ENCODE data around the gene PRKAR1B. TPM values are rescaled to one million over a fixed set of nuclear protein-coding genes. Genes with fewer than 3 reads are reported as not detected.

PRKAR1B gene
- total RNA-seq, 1 experiment from 2014 or later: 27.2 TPM

DNA sequence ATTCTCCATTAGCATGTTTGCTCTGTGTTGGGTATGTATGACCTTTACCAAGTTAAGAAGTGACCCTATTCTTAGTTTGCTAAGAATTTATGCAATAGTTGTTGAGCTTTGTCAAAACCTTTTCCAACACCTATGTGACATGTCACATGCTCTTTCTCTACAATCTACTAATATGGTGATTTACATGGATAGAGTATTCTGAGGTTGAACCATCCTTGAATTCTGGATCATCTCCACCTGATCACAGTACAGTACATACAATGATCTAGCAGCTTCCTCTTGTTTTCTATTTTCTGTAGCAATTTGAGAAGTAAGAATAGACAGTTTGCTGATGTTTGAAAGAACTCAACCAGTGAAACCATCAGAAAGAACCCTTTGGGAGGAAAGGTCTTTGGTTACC lies 106.2 kb downstream of the PRKAR1B start:
- DNase-seq (ENCODE audit: low spot score): no peak
- no TSS peak for BruUV-seq (replicated peaks)
- intact Hi-C loops (cut with micrococcal nuclease; ENCODE audit: unreplicated experiment): no loop called here
- ChIA-PET CTCF (no interaction called here), POLR2A (ENCODE audit: low non-redundant PET) (no interaction called here)
- H3K27ac ChIP-seq (ENCODE audit: low read depth, low read length, poor library complexity, severe bottlenecking): peak overlapping the region; percentile 59
- H3K4me3 ChIP-seq (ENCODE audit: low read depth, low read length, poor library complexity, severe bottlenecking): no peak overlapping the region
- H3K9me3 ChIP-seq (ENCODE audit: low read depth, low read length, poor library complexity, severe bottlenecking): peaks cover 24% of the 10 kb centered on the region
- H3K36me3 ChIP-seq (ENCODE audit: insufficient read depth, low read length, poor library complexity, severe bottlenecking): no peaks in the 10 kb centered on the region
- TF ChIP-seq, protein P1, sequence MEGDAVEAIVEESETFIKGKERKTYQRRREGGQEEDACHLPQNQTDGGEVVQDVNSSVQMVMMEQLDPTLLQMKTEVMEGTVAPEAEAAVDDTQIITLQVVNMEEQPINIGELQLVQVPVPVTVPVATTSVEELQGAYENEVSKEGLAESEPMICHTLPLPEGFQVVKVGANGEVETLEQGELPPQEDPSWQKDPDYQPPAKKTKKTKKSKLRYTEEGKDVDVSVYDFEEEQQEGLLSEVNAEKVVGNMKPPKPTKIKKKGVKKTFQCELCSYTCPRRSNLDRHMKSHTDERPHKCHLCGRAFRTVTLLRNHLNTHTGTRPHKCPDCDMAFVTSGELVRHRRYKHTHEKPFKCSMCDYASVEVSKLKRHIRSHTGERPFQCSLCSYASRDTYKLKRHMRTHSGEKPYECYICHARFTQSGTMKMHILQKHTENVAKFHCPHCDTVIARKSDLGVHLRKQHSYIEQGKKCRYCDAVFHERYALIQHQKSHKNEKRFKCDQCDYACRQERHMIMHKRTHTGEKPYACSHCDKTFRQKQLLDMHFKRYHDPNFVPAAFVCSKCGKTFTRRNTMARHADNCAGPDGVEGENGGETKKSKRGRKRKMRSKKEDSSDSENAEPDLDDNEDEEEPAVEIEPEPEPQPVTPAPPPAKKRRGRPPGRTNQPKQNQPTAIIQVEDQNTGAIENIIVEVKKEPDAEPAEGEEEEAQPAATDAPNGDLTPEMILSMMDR (conservative IDR thresholded peaks at IDR 0.05; ENCODE audit: low read depth, low read length): no peak
- TF ChIP-seq EZH2 (IDR thresholded peaks at IDR 0.05; ENCODE audit: borderline replicate concordance, low read depth, low read length, poor library complexity, severe bottlenecking): no peak
- H3K4me1 ChIP-seq (ENCODE audit: insufficient read depth, low read length, poor library complexity, severe bottlenecking): no peaks in the 10 kb centered on the region
- no peaks in the 10 kb centered on the region for H3K27me3 ChIP-seq (replicated peaks; ENCODE audit: insufficient read depth, low read depth, low read length, poor library complexity)

DNA sequence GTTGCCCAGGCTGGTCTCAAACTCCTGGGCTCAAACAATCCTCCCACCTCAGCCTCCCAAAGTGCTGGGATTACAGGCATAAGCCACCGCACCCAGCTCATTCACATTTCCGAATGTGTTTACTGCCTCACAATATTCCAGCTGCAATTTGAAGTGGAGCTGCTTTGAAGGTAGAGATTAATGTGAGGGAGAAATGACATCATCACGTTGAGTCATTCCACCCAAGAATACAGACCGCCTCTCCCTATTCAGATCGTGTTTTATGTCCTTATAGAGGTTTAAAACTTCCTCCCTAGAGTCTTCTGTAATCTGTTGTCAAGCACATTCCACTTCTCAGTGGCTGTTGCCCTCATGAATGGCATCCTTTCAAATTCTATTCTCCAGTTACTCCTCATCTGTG lies 107.0 kb downstream of the PRKAR1B start:
- peak overlapping the region; percentile 59 for H3K27ac ChIP-seq (ENCODE audit: low read depth, low read length, poor library complexity, severe bottlenecking)
- peaks cover 17% of the 10 kb centered on the region for H3K9me3 ChIP-seq (ENCODE audit: low read depth, low read length, poor library complexity, severe bottlenecking)
- no peaks in the 10 kb centered on the region for H3K27me3 ChIP-seq (replicated peaks; ENCODE audit: insufficient read depth, low read depth, low read length, poor library complexity)
- no peaks in the 10 kb centered on the region for H3K36me3 ChIP-seq (ENCODE audit: insufficient read depth, low read length, poor library complexity, severe bottlenecking)
- intact Hi-C loops (cut with micrococcal nuclease; ENCODE audit: unreplicated experiment): no loop called here
- BruUV-seq (replicated peaks): no TSS peak
- TF ChIP-seq, protein P1 (conservative IDR thresholded peaks at IDR 0.05; ENCODE audit: low read depth, low read length): no peak
- TF ChIP-seq EZH2 (IDR thresholded peaks at IDR 0.05; ENCODE audit: borderline replicate concordance, low read depth, low read length, poor library complexity, severe bottlenecking): no peak
- H3K4me3 ChIP-seq (ENCODE audit: low read depth, low read length, poor library complexity, severe bottlenecking): no peak overlapping the region
- peak; percentile 85 for DNase-seq (ENCODE audit: low spot score)
- CTCF ChIA-PET: interaction anchor here (0.9 kb wide), 1 partner anchor 23 kb away, joined by 3 read pairs; no protein-coding TSS in a partner anchor
- POLR2A ChIA-PET (ENCODE audit: low non-redundant PET): no interaction called here
- H3K4me1 ChIP-seq (ENCODE audit: insufficient read depth, low read length, poor library complexity, severe bottlenecking): no peaks in the 10 kb centered on the region

DNA sequence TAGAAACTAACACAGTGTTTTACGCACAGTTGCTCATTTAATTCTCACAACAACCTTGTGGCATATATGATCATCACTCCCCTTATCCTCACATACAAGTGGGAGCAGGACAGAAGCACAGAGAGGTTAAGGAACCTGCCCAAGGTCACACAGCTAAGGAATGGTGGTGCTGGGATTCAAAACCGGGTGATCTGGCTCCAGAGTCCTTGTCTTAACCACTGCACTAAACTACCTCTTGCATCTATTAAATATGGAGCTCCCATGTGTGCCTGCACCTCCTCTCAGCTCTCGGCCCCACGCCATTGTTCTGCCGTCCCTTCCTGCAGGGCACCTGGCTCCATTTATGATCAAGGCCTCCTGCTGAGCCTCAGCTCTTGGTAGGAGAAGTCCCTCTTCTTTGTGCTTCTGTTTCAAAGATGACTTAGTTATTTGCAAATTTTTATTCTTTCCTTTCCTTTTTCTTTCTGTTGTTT lies 107.7 kb downstream of the PRKAR1B start:
- Histone ChIP-seq H3K36me3 (ENCODE audit: insufficient read depth, low read length, poor library complexity, severe bottlenecking) (no peaks in the 10 kb centered on the region), H3K27me3 (replicated peaks; ENCODE audit: insufficient read depth, low read depth, low read length, poor library complexity) (no peaks in the 10 kb centered on the region), H3K4me1 (ENCODE audit: insufficient read depth, low read length, poor library complexity, severe bottlenecking) (no peaks in the 10 kb centered on the region), H3K9me3 (ENCODE audit: low read depth, low read length, poor library complexity, severe bottlenecking) (peaks cover 14% of the 10 kb centered on the region), H3K27ac (ENCODE audit: low read depth, low read length, poor library complexity, severe bottlenecking) (no peak overlapping the region), H3K4me3 (ENCODE audit: low read depth, low read length, poor library complexity, severe bottlenecking) (no peak overlapping the region)
- BruUV-seq (replicated peaks): no TSS peak
- intact Hi-C loops (cut with micrococcal nuclease; ENCODE audit: unreplicated experiment): no loop called here
- ChIA-PET POLR2A (ENCODE audit: low non-redundant PET) (no interaction called here), CTCF (interaction anchor here (0.9 kb wide), 1 partner anchor 22 kb away, joined by 3 read pairs; no protein-coding TSS in a partner anchor)
- no peak for TF ChIP-seq EZH2 (IDR thresholded peaks at IDR 0.05; ENCODE audit: borderline replicate concordance, low read depth, low read length, poor library complexity, severe bottlenecking)
- TF ChIP-seq, protein P1 (conservative IDR thresholded peaks at IDR 0.05; ENCODE audit: low read depth, low read length): no peak
- DNase-seq (ENCODE audit: low spot score): no peak

Measured in A673 (cell line).